ENCODE results near the gene PFKFB2.

Gene PFKFB2

DNA sequence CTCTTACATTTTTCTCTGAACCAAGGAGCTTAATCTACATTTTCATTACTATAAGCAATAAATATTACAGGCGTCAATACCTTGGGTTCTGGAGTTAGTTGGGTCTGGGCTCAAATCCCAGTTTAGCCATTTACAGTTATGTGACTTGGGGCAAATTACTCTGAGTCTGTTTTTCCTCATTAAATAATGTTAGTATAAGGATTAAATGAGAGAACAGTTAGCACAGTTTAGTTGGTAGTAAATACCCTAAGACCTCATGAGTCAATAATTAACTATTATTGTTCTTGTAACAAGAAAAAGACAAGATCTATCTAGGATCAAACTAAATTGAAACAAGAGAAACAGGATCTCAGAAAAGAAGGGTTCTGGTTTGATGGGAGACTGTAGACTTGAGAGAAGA, 25.2 kb upstream of the PFKFB2 start:
- ATAC-seq (replicated peaks), result no peak
- H3K4me3 Mint-ChIP-seq, result no peak overlapping the region
- H3K4me1 Mint-ChIP-seq, result peaks cover 7 to 10% of the 10 kb centered on the region in 2 donors
- H3K9me3 Mint-ChIP-seq, result no peaks in the 10 kb centered on the region
- peaks cover 34 to 56% of the 10 kb centered on the region in 2 donors for H3K27me3 Mint-ChIP-seq
- DNase-seq, result no peak
- no peaks in the 10 kb centered on the region for H3K36me3 Mint-ChIP-seq
- no peak overlapping the region for H3K27ac Mint-ChIP-seq

- DNase-seq (no peak), ATAC-seq (replicated peaks) (no peak)
- Mint-ChIP-seq H3K9me3 (no peaks in the 10 kb centered on the region), H3K27ac (no peak overlapping the region), H3K4me3 (no peak overlapping the region), H3K27me3 (peaks cover 35 to 57% of the 10 kb centered on the region in 2 donors), H3K4me1 (peaks cover 7 to 8% of the 10 kb centered on the region in 2 donors), H3K36me3 (no peaks in the 10 kb centered on the region)
Measured at GRCh38 chr1:207028884-207029650, 24.0 kb upstream of the PFKFB2 start.

GRCh38 chr1:207029701-207030521, 23.2 kb upstream of the PFKFB2 start:
- Mint-ChIP-seq H3K4me3 (no peak overlapping the region), H3K9me3 (no peaks in the 10 kb centered on the region), H3K27me3 (peaks cover 33 to 51% of the 10 kb centered on the region in 2 donors), H3K27ac (no peak overlapping the region), H3K4me1 (no peaks in the 10 kb centered on the region), H3K36me3 (no peaks in the 10 kb centered on the region)
- DNase-seq (no peak), ATAC-seq (replicated peaks) (no peak)

DNA sequence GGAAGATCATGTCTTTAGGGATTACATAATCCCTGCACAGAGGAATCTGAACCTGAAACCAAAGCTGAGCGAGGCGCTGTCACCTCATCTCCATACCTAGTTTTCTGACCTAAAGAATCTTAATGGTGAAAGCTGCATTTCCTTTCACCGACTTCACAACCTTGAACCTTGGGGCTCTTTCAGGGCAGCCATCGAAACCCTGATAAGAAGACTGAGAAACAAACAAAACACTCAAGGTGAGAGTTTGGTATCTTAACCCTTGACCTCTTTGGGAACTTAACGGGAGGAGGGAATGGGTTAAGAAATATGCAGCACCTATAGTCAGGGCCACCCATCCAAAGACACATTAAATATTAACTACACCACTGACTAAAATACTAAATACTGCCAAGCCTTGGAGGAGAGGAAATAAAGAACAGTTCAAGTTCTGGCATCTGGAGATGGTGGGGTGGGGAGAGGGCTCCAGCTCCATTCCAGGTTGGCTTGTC, 22.5 kb upstream of the PFKFB2 start:
- DNase-seq, result no peak
- no peak overlapping the region for H3K27ac Mint-ChIP-seq
- no peaks in the 10 kb centered on the region for H3K4me1 Mint-ChIP-seq
- no peak overlapping the region for H3K4me3 Mint-ChIP-seq
- no peaks in the 10 kb centered on the region for H3K36me3 Mint-ChIP-seq
- no peak for ATAC-seq (replicated peaks)
- H3K27me3 Mint-ChIP-seq, result peaks cover 40 to 56% of the 10 kb centered on the region in 2 donors
- H3K9me3 Mint-ChIP-seq, result no peaks in the 10 kb centered on the region

DNA sequence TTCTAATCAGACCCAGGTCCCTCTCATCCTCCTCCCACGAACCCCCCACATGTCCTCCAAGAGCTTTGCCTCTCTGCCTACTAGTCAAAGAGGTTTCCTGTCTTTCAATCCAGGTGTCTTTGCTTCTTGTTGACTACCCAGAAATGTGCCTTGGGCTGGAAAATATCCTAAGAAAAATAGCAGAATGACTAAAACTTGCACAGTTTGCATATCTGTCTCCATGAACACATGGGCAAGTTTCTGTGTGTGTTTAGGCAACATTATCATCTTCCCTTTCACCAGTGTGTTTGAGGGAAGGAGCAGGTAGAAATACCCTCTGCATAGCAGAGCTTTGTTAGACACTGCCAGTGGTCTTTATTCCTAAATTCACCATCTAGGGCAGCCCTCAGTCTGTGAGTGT, 22.1 kb upstream of the PFKFB2 start:
- no peaks in the 10 kb centered on the region for H3K9me3 Mint-ChIP-seq
- DNase-seq (no peak), ATAC-seq (replicated peaks) (no peak)
- no peaks in the 10 kb centered on the region for H3K4me1 Mint-ChIP-seq
- peaks cover 41 to 57% of the 10 kb centered on the region in 2 donors for H3K27me3 Mint-ChIP-seq
- H3K4me3 Mint-ChIP-seq, result no peak overlapping the region
- no peaks in the 10 kb centered on the region for H3K36me3 Mint-ChIP-seq
- no peak overlapping the region for H3K27ac Mint-ChIP-seq

- H3K4me3 Mint-ChIP-seq, result no peak overlapping the region
- peaks cover 41 to 57% of the 10 kb centered on the region in 2 donors for H3K27me3 Mint-ChIP-seq
- H3K9me3 Mint-ChIP-seq, result no peaks in the 10 kb centered on the region
- no peak for DNase-seq
- H3K36me3 Mint-ChIP-seq, result no peaks in the 10 kb centered on the region
- no peak for ATAC-seq (replicated peaks)
- H3K4me1 Mint-ChIP-seq, result no peaks in the 10 kb centered on the region
- no peak overlapping the region for H3K27ac Mint-ChIP-seq
Measured at GRCh38 chr1:207031632-207032264, 21.3 kb upstream of the PFKFB2 start.

DNA sequence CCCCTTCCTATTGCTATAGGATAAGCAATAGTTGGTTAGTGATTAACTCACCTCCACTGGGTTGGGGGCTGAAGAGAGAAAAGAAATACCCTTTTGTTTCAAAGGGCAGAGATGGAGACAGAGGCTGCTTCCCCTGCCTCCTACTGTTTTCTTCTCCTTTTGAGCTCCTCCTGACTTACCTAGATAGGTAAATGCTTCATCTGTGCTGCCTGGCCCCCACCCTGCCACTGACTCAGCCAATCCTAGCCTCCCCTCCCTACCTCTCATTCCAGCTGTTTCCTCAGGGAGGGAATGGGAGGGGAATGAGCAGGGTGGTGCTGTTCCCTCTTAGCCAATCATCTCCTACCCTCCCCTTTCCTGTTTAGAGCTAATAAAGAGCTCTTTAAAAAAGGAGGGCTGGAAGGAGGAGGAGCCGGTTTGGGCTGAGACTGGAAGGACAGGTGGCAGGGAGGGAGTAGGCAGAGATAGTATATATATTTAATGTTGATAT, 20.5 kb upstream of the PFKFB2 start, which contains the start of gene C1orf116:
Gene C1orf116, minus strand, starts transcription at position 229 of the 490 bp plus-strand sequence. CDS start 5,158 bp downstream, outside the sequence.
- Mint-ChIP-seq H3K27me3 (peaks cover 35 to 50% of the 10 kb centered on the region in 2 donors), H3K9me3 (no peaks in the 10 kb centered on the region), H3K27ac (no peak within 1 kb of the TSS), H3K4me3 (no peak within 1 kb of the TSS), H3K36me3 (no peaks in the 10 kb centered on the region), H3K4me1 (no peaks in the 10 kb centered on the region)
- DNase-seq (no peak), ATAC-seq (replicated peaks) (no peak)

DNA sequence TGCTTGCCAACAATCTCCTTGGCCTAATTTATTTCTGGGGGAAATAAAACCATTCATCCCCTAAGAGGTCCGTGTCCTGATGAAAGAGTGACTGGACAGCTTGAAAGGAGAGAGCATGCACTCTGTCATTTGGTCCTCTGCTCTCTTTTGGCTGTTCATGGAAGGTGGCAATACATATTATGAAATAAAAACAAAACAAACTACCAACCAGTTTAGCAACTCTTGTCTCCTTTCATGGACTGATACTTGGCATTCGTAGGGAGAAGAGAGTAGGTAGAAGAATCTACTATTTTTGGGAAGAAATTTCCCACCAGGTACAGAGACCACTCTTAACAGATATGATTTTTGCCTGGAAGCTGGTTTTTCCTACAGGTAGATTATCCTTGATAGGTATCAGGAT, 19.8 kb upstream of the PFKFB2 start:
- Mint-ChIP-seq H3K4me3 (no peak overlapping the region), H3K9me3 (no peaks in the 10 kb centered on the region), H3K27me3 (peaks cover 35 to 47% of the 10 kb centered on the region in 2 donors), H3K36me3 (no peaks in the 10 kb centered on the region), H3K4me1 (no peaks in the 10 kb centered on the region), H3K27ac (no peak overlapping the region)
- no peak for ATAC-seq (replicated peaks)
- no peak for DNase-seq

DNA sequence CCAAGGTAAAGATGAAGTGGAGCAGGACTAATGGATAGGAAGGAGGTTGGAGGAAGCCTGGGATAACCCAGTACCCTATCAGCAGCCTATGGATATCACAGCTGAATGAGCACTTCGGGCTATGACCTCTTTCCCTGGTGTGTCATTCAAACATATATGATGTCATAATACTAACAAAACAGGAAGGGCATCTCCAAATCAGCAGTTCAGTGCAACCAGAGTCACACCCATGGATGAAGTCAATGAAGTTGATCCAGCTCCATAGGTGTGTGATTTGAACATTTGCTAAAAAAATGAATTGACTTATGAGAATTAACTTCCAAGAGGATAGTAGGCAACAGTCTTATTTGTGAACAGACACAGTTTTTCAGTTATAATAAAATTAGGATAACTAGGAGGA, 18.9 kb upstream of the PFKFB2 start:
- no peaks in the 10 kb centered on the region for H3K9me3 Mint-ChIP-seq
- no peaks in the 10 kb centered on the region for H3K4me1 Mint-ChIP-seq
- H3K36me3 Mint-ChIP-seq, result no peaks in the 10 kb centered on the region
- no peak overlapping the region for H3K27ac Mint-ChIP-seq
- no peak overlapping the region for H3K4me3 Mint-ChIP-seq
- ATAC-seq (replicated peaks), result no peak
- no peak for DNase-seq
- H3K27me3 Mint-ChIP-seq, result peaks cover 35 to 37% of the 10 kb centered on the region in 2 donors

- Mint-ChIP-seq H3K27ac (no peak overlapping the region), H3K36me3 (no peaks in the 10 kb centered on the region), H3K4me1 (no peaks in the 10 kb centered on the region), H3K9me3 (no peaks in the 10 kb centered on the region), H3K4me3 (no peak overlapping the region), H3K27me3 (peaks cover 34 to 35% of the 10 kb centered on the region in 2 donors)
- DNase-seq (no peak), ATAC-seq (replicated peaks) (peak; percentile 66 to 80)
Measured at GRCh38 chr1:207034998-207035397, 18.1 kb upstream of the PFKFB2 start.

- H3K36me3 Mint-ChIP-seq, result no peaks in the 10 kb centered on the region
- H3K27me3 Mint-ChIP-seq, result peaks cover 25% of the 10 kb centered on the region in 2 donors
- ATAC-seq (replicated peaks) (no peak), DNase-seq (no peak)
- no peak overlapping the region for H3K27ac Mint-ChIP-seq
- H3K9me3 Mint-ChIP-seq, result no peaks in the 10 kb centered on the region
- H3K4me1 Mint-ChIP-seq, result peaks cover 0 to 2% of the 10 kb centered on the region in 2 donors
- no peak overlapping the region for H3K4me3 Mint-ChIP-seq
Measured at GRCh38 chr1:207035877-207036551, 17.1 kb upstream of the PFKFB2 start.

GRCh38 chr1:207036865-207037264, 16.2 kb upstream of the PFKFB2 start:
- H3K27ac Mint-ChIP-seq, result no peak overlapping the region
- H3K4me3 Mint-ChIP-seq, result no peak overlapping the region
- ATAC-seq (replicated peaks) (no peak), DNase-seq (no peak)
- H3K4me1 Mint-ChIP-seq, result peaks cover 0 to 2% of the 10 kb centered on the region in 2 donors
- H3K36me3 Mint-ChIP-seq, result peaks cover under 1% of the 10 kb centered on the region in 2 donors
- peaks cover 16% of the 10 kb centered on the region in 2 donors for H3K27me3 Mint-ChIP-seq
- no peaks in the 10 kb centered on the region for H3K9me3 Mint-ChIP-seq

DNA sequence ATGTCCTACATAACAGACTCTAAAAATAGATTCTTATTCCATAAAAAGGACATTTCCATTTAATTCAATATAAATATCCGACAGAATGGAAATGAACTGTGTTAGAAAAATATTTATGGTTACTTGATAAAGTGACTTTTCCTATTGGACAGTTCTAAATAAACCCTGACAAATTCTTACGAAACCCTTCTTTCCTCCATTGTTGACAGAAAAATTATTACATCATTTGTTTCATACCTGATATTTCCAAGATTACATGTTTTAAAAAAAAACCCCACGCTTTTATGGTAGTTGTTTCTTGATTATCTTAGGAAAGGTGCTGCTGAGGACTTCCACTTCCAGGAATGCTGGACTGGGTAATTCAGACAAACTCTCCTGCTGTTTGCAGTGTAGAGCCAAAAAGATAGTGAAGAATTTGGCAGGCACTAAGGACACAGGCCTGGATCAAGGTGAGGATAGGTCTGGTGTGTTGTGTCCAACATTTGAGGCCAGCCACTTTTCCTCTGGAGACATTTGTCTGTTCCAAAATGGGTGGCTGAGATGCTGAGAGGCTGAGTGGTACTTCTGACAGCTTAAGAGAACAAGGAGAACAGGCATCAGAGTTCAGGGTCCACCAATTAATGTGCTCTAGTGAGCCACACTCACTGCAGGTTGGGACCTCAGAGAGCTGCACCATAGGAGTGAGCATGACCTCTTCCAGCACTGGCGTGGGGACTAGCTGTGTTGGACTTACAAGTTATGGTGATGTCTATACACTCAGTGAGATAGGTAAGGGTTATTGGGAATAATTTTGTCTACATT, 13.5 kb upstream of the PFKFB2 start:
- Mint-ChIP-seq H3K36me3 (peaks cover 5 to 11% of the 10 kb centered on the region in 2 donors), H3K27ac (no peak overlapping the region)
- no peak for ATAC-seq (replicated peaks)

More for the DNA sequence above, 13.5 kb upstream of the PFKFB2 start:
- H3K27me3 Mint-ChIP-seq, result peaks cover 6 to 10% of the 10 kb centered on the region in 2 donors
- H3K4me1 Mint-ChIP-seq, result peaks cover 0 to 4% of the 10 kb centered on the region in 2 donors
- no peak for DNase-seq
- no peaks in the 10 kb centered on the region for H3K9me3 Mint-ChIP-seq
- H3K4me3 Mint-ChIP-seq, result no peak overlapping the region

Measured in stimulated activated naive B cell treated with anti-CD40 and anti-IgM and Interleukin-4, amounts not matched to agents 10 μg/mL and 1 μg/mL and 100 μg/mL, for 72 hours (primary cell).